ENCODE results near the gene MT1G.

DNA sequence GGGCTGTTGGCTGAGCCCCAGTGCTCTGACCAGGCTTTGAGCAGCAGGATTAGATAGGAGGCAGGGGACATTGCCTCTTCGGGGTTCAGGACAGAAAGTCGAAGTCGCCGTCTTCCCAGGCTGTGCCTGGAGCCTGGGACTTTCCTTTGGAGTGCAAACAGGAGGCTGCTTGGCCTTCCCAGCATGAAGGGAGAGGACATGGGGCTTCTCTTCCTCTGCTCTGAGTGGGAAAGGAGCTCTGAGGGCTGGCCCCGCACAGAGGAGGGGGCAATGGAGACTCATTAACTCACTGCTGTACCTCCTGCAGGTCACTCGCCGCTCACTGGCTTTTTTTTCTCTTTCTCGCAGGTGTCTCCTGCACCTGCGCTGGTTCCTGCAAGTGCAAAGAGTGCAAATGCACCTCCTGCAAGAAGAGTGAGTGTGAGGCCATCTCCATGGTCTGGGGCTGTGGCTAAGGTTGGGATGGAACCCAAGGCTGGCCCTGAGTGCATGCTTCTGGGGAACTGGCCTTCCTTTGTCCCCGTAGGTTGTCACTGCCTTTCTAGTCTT lies 9.5 kb downstream of the MT1G start:
- TF ChIP-seq, protein P1, sequence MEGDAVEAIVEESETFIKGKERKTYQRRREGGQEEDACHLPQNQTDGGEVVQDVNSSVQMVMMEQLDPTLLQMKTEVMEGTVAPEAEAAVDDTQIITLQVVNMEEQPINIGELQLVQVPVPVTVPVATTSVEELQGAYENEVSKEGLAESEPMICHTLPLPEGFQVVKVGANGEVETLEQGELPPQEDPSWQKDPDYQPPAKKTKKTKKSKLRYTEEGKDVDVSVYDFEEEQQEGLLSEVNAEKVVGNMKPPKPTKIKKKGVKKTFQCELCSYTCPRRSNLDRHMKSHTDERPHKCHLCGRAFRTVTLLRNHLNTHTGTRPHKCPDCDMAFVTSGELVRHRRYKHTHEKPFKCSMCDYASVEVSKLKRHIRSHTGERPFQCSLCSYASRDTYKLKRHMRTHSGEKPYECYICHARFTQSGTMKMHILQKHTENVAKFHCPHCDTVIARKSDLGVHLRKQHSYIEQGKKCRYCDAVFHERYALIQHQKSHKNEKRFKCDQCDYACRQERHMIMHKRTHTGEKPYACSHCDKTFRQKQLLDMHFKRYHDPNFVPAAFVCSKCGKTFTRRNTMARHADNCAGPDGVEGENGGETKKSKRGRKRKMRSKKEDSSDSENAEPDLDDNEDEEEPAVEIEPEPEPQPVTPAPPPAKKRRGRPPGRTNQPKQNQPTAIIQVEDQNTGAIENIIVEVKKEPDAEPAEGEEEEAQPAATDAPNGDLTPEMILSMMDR (IDR thresholded peaks at IDR 0.05), result no peak
- TF ChIP-seq EP300 (IDR thresholded peaks at IDR 0.05), result no peak
